Smooth muscle cell (in vitro differentiated cells): ENCODE data around the gene FSD2. TPM values are rescaled to one million over a fixed set of nuclear protein-coding genes. Genes with fewer than 3 reads are reported as not detected.

ENCODE experiments used
- DNase-seq: peaks from one replicate; lab custom pipeline; 2025; ENCODE audit not compliant: unreplicated experiment; lab: John Stamatoyannopoulos, UW
- H2AFZ ChIP-seq: fragments of 200-600 bp; sonication (generic); 2 replicates; pipeline ENCODE4 v1.6.0; 2016; ENCODE audit warnings: antibody characterized with exemption, low read depth, mild to moderate bottlenecking
- H3F3A ChIP-seq: fragments of 200-600 bp; sonication (generic); 2 replicates; pipeline ENCODE4 v1.6.0; 2017; ENCODE audit warnings: antibody characterized with exemption, low read depth
- H3K27ac ChIP-seq: fragments of 200-600 bp; sonication (generic); 2 replicates; pipeline ENCODE4 v1.5.1; 2016; ENCODE audit warnings: low read depth, mild to moderate bottlenecking
- H3K27me3 ChIP-seq: fragments of 200-600 bp; sonication (generic); 2 replicates; pipeline ENCODE4 v1.6.1; 2016; ENCODE audit warnings: low read depth, mild to moderate bottlenecking
- H3K36me3 ChIP-seq: fragments of 200-600 bp; sonication (generic); 2 replicates; pipeline ENCODE4 v1.5.1; 2016; ENCODE audit warnings: low read depth
- H3K4me1 ChIP-seq: fragments of 200-600 bp; sonication (generic); 2 replicates; pipeline ENCODE4 v1.5.1; 2016; ENCODE audit warnings: low read depth
- H3K4me2 ChIP-seq: fragments of 200-600 bp; sonication (generic); 2 replicates; pipeline ENCODE4 v1.6.0; 2016; ENCODE audit warnings: mild to moderate bottlenecking
- H3K4me3 ChIP-seq: fragments of 200-600 bp; sonication (generic); 2 replicates; pipeline ENCODE4 v1.5.1; 2016; ENCODE audit warnings: mild to moderate bottlenecking
- H3K79me2 ChIP-seq: fragments of 200-600 bp; sonication (generic); 2 replicates; pipeline ENCODE4 v1.6.0; 2016; ENCODE audit warnings: low read depth, mild to moderate bottlenecking
- H3K9ac ChIP-seq: fragments of 200-600 bp; sonication (generic); 2 replicates; pipeline ENCODE4 v1.6.0; 2016; ENCODE audit warnings: low read depth
- H3K9me3 ChIP-seq: fragments of 200-600 bp; sonication (generic); replicated peaks from 2 replicates; pipeline ENCODE4 v1.5.1; 2016; ENCODE audit warnings: low read depth
- H4K20me1 ChIP-seq: fragments of 200-600 bp; sonication (generic); 2 replicates; pipeline ENCODE4 v1.6.0; 2016; ENCODE audit warnings: low read depth
- CTCF ChIP-seq: fragments of 200-600 bp; sonication (generic); IDR thresholded peaks from 2 replicates; pipeline ENCODE4 v1.5.1; 2017; ENCODE audit warnings: borderline replicate concordance, mild to moderate bottlenecking, antibody characterized with exemption; ENCODE audit not compliant: insufficient read depth, poor library complexity, severe bottlenecking
- WGBS: methylation state at CpG from one replicate; pipeline ENCODE4 v1.1.7; 2016; ENCODE audit warnings: low lambda C conversion rate; 5-methylcytosine and 5-hydroxymethylcytosine counted together
- polyA plus RNA-seq: library from polyadenylated mRNA; unstranded; fragments of >200 nt; fragmentation: Nextera tagmentation; extraction: Ambion mirVana; gene quantifications from 2 replicates; pipeline ENCODE4 v1.2.1, GENCODE V29; 2016
- total RNA-seq: library from RNA; depleted of rRNA; stranded (reverse); fragments of >200 nt; gene quantifications from 2 replicates; pipeline ENCODE4 v1.2.3, GENCODE V29; 2014

Gene FSD2
- not detected in 2 replicates for total RNA-seq
- not detected in 2 replicates for polyA plus RNA-seq

GRCh38 chr15:82805994-82806406 lies at the start of gene FSD2:
Gene FSD2 (minus strand): TSS chr15:82806069. CDS start chr15:82787390, 18,679 bp downstream.
- no peaks in the 10 kb centered on the region for H3K36me3 ChIP-seq
- H3K27me3 ChIP-seq, result peaks cover 8% of the 10 kb centered on the region
- 76% methylated on average over 2 of the region's 2 CpGs for WGBS

GRCh38 chr15:82854554-82854953 lies 48.7 kb upstream of the FSD2 start:
- DNase-seq, result no peak

More at GRCh38 chr15:82805994-82806406, at the start of gene FSD2:
- TF ChIP-seq CTCF, result no peak
- no peak within 1 kb of the TSS for H3K4me2 ChIP-seq
- peaks cover 5% of the 10 kb centered on the region for H3K79me2 ChIP-seq
- DNase-seq, result no peak
- H3K9me3 ChIP-seq, result no peaks in the 10 kb centered on the region
- H4K20me1 ChIP-seq, result peaks cover 2% of the 10 kb centered on the region
- no peak within 1 kb of the TSS for H2AFZ ChIP-seq
- no peak within 1 kb of the TSS for H3K4me3 ChIP-seq
- H3K4me1 ChIP-seq, result peaks cover 4% of the 10 kb centered on the region
- peaks cover 2% of the 10 kb centered on the region for H3F3A ChIP-seq
- H3K27ac ChIP-seq, result no peak within 1 kb of the TSS
- no peak within 1 kb of the TSS for H3K9ac ChIP-seq

GRCh38 chr15:82852941-82853561 lies 47.2 kb upstream of the FSD2 start:
- H2AFZ ChIP-seq, result no peak overlapping the region
- no peak overlapping the region for H3K4me2 ChIP-seq
- no peaks in the 10 kb centered on the region for H4K20me1 ChIP-seq
- TF ChIP-seq CTCF, result no peak
- no peak overlapping the region for H3K4me3 ChIP-seq
- H3F3A ChIP-seq, result no peaks in the 10 kb centered on the region
- H3K9me3 ChIP-seq, result no peaks in the 10 kb centered on the region
- no peak for DNase-seq
- 86% methylated on average over 16 of the region's 16 CpGs for WGBS
- no peak overlapping the region for H3K27ac ChIP-seq
- no peak overlapping the region for H3K9ac ChIP-seq
- H3K36me3 ChIP-seq, result no peaks in the 10 kb centered on the region
- peaks cover 7% of the 10 kb centered on the region for H3K4me1 ChIP-seq
- H3K27me3 ChIP-seq, result no peaks in the 10 kb centered on the region
- no peaks in the 10 kb centered on the region for H3K79me2 ChIP-seq

More at GRCh38 chr15:82854554-82854953, 48.7 kb upstream of the FSD2 start:
- H3F3A ChIP-seq, result no peaks in the 10 kb centered on the region
- H2AFZ ChIP-seq, result no peak overlapping the region
- no peaks in the 10 kb centered on the region for H3K27me3 ChIP-seq
- H3K4me2 ChIP-seq, result no peak overlapping the region
- H3K79me2 ChIP-seq, result no peaks in the 10 kb centered on the region
- H3K9ac ChIP-seq, result no peak overlapping the region
- 91% methylated on average over 21 of the region's 21 CpGs for WGBS
- peaks cover 7% of the 10 kb centered on the region for H3K4me1 ChIP-seq
- no peaks in the 10 kb centered on the region for H3K36me3 ChIP-seq
- H3K27ac ChIP-seq, result no peak overlapping the region
- H3K4me3 ChIP-seq, result no peak overlapping the region
- no peaks in the 10 kb centered on the region for H3K9me3 ChIP-seq
- no peaks in the 10 kb centered on the region for H4K20me1 ChIP-seq
- no peak for TF ChIP-seq CTCF
